IPS DF 6.9 (cell line): ENCODE data around the gene TBC1D10A.

Source experiments
- DNase-seq: peaks from one replicate; pipeline ENCODE4 v3.0.0-alpha.2; 2013; ENCODE audit warnings: low read depth, low spot score
- H3K27ac ChIP-seq: one replicate; pipeline ENCODE4 v1.5.1; 2013; ENCODE audit warnings: low read length, control low read depth
- H3K27me3 ChIP-seq: 2 replicates; pipeline ENCODE4 v1.6.1; 2013; ENCODE audit warnings: mild to moderate bottlenecking, low read length; ENCODE audit not compliant: control insufficient read depth, insufficient read depth
- H3K36me3 ChIP-seq: 2 replicates; pipeline ENCODE4 v1.6.1; 2013; ENCODE audit warnings: low read length; ENCODE audit not compliant: control insufficient read depth, insufficient read depth
- H3K4me1 ChIP-seq: 2 replicates; pipeline ENCODE4 v1.6.1; 2013; ENCODE audit warnings: low read length; ENCODE audit not compliant: control insufficient read depth, insufficient read depth
- H3K4me3 ChIP-seq: 2 replicates; pipeline ENCODE4 v1.5.1; 2013; ENCODE audit warnings: mild to moderate bottlenecking, low read length
- H3K9me3 ChIP-seq: 2 replicates; pipeline ENCODE4 v1.6.1; 2013; ENCODE audit warnings: low read length, inconsistent platforms; ENCODE audit not compliant: control insufficient read depth, insufficient read depth
- WGBS: extraction: QIAGEN DNeasy Blood & Tissue Kit; methylation state at CpG from one replicate; pipeline ENCODE4 v1.1.7; 2013; ENCODE audit warnings: mixed read lengths, missing lambda C conversion rate; ENCODE audit not compliant: insufficient read length, insufficient coverage; 5-methylcytosine and 5-hydroxymethylcytosine counted together

TBC1D10A gene

DNA sequence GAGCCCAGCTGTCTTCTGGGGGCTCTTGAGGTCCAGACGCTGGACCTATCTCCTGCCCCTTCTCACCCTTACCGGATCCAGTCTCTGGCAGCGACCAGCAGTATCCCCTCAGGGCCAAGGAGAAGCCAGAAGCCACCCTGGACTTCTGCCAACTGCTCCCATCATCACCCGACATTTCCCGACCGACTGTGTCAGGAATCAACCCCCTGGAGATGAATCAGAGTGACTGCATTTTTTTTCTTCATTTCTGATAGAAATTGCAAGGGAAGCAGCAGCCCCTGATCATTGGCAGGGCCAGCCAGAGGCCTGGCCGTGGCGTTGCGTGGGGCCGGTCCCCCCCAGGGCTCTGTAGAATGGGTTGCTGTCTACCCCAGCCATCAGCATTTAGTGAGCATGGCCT, 75.0 kb downstream of the TBC1D10A start:
- Histone ChIP-seq H3K4me3 (no peak overlapping the region), H3K27ac (no peak overlapping the region), H3K9me3 (no peaks in the 10 kb centered on the region), H3K36me3 (no peaks in the 10 kb centered on the region), H3K4me1 (peaks cover 5% of the 10 kb centered on the region; the same call in 1 of the 2 replicates), H3K27me3 (no peaks in the 10 kb centered on the region)
- WGBS = no CpG with 5 or more reads among the region's 10 CpGs
- DNase-seq = no peak

GRCh38 chr22:30250661-30251267, 76.0 kb downstream of the TBC1D10A start:
- no peaks in the 10 kb centered on the region for H3K27me3 ChIP-seq
- H3K9me3 ChIP-seq = no peaks in the 10 kb centered on the region
- peaks cover 5% of the 10 kb centered on the region for H3K4me1 ChIP-seq
- no peak for DNase-seq
- no peaks in the 10 kb centered on the region; the same call in 1 of the 2 replicates for H3K36me3 ChIP-seq
- H3K4me3 ChIP-seq = no peak overlapping the region
- WGBS = no CpG with 5 or more reads among the region's 12 CpGs
- H3K27ac ChIP-seq = no peak overlapping the region

- Histone ChIP-seq H3K4me1 (peaks cover 5% of the 10 kb centered on the region), H3K9me3 (no peaks in the 10 kb centered on the region), H3K27ac (no peak overlapping the region), H3K36me3 (no peaks in the 10 kb centered on the region; the same call in 1 of the 2 replicates), H3K27me3 (no peaks in the 10 kb centered on the region), H3K4me3 (no peak overlapping the region)
- no CpG with 5 or more reads among the region's 3 CpGs for WGBS
- no peak for DNase-seq
Observed at GRCh38 chr22:30250039-30250565, 76.6 kb downstream of the TBC1D10A start.

DNA sequence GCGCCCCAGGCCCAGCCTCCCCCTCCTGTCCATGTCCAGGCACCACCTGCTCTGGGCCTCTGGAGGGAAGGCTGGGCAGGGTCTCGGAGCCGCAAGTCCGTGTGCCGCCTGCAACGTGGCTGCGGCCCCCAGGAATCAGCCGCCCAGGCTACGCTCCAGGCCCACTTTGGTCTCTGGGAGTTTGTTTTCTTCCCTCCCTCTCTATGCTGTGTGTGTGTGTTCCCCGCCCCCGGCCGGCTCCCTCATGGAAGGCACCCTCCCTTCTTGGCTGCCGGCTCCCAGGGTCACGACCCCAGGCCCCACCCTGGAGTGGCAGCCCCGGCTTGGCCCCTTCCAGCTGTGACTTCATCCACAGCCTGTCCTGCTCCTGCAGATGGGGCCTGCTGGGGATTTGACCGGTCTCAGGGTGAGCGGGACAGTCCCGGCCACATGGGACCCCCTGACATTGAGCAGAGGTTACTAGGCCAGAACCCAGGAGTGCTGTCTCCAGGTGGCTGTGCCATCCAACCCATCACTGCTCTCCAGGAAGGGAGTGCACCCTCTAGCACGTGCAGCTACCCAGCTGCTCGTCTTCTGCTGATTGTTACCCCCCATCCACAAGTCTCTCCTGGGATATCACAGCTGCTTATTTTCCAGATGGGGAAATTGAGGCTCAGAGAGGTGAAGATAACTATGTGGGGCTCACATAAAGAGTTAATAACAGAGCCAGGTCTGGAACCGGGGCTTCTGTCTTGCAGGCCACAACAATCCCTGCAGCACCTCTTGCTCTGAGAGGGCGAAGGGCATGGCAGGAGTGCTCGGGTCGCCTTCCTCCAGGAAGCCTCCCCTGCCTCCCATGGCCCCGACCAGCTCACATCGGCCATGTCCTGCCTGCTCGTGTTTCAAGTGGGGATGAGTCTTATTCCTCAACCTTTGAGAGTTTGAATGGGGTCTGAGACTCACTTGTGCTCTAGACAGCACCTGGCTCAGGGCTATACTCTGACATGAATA, 77.4 kb downstream of the TBC1D10A start:
- no peak overlapping the region for H3K27ac ChIP-seq
- no peak overlapping the region for H3K4me3 ChIP-seq
- DNase-seq = no peak
- H3K4me1 ChIP-seq = peaks cover 5% of the 10 kb centered on the region
- no CpG with 5 or more reads among the region's 27 CpGs for WGBS
- H3K9me3 ChIP-seq = no peaks in the 10 kb centered on the region
- no peaks in the 10 kb centered on the region; the same call in 1 of the 2 replicates for H3K36me3 ChIP-seq
- H3K27me3 ChIP-seq = no peaks in the 10 kb centered on the region

- Histone ChIP-seq H3K9me3 (no peaks in the 10 kb centered on the region), H3K4me3 (no peak overlapping the region), H3K27me3 (no peaks in the 10 kb centered on the region), H3K27ac (no peak overlapping the region), H3K4me1 (peaks cover 5% of the 10 kb centered on the region), H3K36me3 (peaks cover 2% of the 10 kb centered on the region; the same call in 1 of the 2 replicates)
- no CpG with 5 or more reads among the region's 6 CpGs for WGBS
- DNase-seq = no peak
Observed at GRCh38 chr22:30248484-30248883, 78.3 kb downstream of the TBC1D10A start.

DNA sequence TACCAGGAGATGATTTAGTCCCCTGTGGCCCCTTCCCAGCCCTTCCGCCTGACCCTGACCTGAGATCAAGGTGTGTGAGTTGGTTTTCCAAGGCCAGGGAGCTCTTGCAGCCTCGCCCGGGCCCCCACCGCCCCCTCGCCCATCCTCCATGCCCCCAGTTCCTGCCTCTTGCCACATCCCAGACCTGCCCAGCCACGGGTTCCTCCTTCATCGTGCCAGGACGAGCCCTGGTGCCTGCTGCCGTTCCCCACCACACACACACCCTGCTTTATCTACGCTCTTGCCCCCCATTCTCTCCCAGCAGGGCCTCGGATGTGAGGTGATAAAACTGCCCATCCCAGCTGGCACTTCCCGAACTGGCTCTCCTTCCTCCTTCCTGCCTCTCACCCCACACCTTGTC, 78.8 kb downstream of the TBC1D10A start:
- H3K9me3 ChIP-seq = no peaks in the 10 kb centered on the region
- WGBS = no CpG with 5 or more reads among the region's 12 CpGs

DNA sequence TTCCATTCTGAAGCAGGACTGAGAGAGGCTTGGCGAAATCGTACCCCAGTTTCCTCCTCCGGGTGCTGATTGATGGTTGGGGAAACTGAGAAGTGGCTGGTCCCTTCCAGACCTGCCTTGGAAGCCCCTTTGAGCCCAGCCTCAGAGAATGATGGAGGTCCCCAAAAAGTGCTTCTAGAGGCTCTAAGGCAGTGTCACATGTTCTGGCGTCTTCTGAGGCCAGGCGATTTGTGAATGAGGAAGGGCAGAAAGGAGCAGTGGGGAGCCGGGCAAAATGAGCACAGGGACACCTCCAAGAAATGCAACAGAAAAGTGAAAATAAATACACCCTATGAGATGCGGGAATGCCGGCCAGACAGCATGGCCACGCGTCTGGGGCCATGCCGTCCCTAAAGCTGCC, 79.2 kb downstream of the TBC1D10A start:
- WGBS = no CpG with 5 or more reads among the region's 11 CpGs
- H3K27ac ChIP-seq = no peak overlapping the region
- peaks cover 2% of the 10 kb centered on the region; the same call in 1 of the 2 replicates for H3K4me1 ChIP-seq
- no peak overlapping the region for H3K4me3 ChIP-seq
- no peaks in the 10 kb centered on the region for H3K9me3 ChIP-seq
- H3K27me3 ChIP-seq = no peaks in the 10 kb centered on the region
- H3K36me3 ChIP-seq = peaks cover 3% of the 10 kb centered on the region; the same call in 1 of the 2 replicates
- no peak for DNase-seq

More for the DNA sequence above, 78.8 kb downstream of the TBC1D10A start:
- Histone ChIP-seq H3K36me3 (peaks cover 3% of the 10 kb centered on the region; the same call in 1 of the 2 replicates), H3K27ac (no peak overlapping the region), H3K4me1 (peaks cover 5% of the 10 kb centered on the region), H3K27me3 (no peaks in the 10 kb centered on the region), H3K4me3 (no peak overlapping the region)
- no peak for DNase-seq

DNA sequence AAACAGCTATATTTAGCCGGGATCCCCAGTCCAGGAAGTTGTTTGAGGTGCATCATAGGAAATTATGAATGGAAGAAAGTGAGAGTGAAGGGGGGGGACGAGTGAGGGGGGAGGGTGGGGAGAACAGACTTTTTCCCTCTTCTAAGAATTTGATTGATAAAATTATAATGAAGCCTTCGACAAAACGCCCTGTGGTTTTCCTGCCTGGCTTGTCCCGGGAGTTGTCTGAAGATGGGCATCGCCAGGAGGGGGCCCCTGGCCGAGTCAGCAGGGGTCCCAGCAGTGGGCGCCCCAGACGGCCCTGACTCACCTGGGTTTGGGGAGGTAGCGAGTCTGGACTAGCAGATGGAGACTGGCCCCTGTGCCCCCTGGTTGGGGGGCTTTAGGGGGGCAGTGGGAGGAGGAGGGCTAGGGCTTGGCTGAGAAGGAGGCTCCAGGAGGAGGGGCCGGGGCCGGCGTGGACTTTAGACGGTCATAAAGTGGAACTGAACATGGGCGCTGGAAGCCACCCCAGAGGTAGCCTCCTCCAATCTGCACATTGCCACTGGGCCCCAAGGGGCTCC, 79.8 kb downstream of the TBC1D10A start:
- Histone ChIP-seq H3K27me3 (no peaks in the 10 kb centered on the region), H3K27ac (no peak overlapping the region), H3K9me3 (no peaks in the 10 kb centered on the region), H3K4me1 (peaks cover 2% of the 10 kb centered on the region; the same call in 1 of the 2 replicates), H3K36me3 (peaks cover 3% of the 10 kb centered on the region; the same call in 1 of the 2 replicates), H3K4me3 (peak overlapping the region; percentile 64; the same call in 1 of the 2 replicates)
- WGBS = no CpG with 5 or more reads among the region's 15 CpGs
- no peak for DNase-seq

DNA sequence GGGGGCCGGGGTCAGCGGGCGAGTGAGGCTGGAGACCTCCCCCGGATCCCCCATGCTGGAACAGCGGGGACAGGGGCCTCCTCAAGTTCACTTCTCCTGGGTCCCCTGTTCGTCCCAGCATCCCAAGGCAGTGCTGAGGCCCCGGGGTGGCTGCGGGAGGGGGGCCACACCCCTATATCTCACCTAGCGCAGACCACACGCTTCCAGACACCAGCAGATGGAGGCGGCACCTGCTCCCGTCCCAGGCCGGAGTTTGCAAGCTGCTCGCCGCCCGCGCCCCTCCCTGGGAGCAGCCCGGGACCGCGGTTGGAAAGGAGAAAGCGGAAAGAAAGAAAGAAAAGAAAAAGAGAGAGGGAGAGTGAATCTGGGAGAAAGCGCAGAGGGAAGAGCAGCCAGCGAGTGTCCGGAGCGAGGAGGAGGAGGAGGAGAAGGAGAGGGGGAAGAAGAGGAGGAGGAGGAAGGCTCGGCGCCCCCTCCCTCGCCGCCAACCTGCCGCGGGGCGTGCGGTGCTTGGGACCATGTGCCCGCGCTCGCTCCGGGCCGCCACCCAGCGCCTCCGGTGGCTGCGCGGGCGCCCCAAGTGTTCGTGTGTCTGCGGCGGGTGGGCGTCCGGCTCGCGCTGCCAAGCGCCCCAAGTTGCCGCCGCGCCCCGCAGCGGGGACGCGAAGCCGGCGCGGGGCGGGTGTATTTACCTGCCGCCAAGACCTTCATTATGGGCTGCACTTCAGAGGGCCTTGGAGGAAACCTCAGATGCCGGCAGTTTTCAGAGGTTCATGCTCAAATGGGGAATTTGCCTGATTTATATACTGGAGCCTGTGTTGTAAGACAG, 80.5 kb downstream of the TBC1D10A start, which contains the start of gene LIF:
TSS of gene LIF (minus strand) at position 775 of the 829 bp plus-strand sequence. CDS start at position 711, 64 bp downstream.
- Histone ChIP-seq H3K36me3 (peaks cover 3% of the 10 kb centered on the region; the same call in 1 of the 2 replicates), H3K9me3 (no peaks in the 10 kb centered on the region), H3K27me3 (no peaks in the 10 kb centered on the region), H3K4me3 (peak within 1 kb of the TSS; percentile 64; the same call in 1 of the 2 replicates), H3K27ac (no peak within 1 kb of the TSS), H3K4me1 (peaks cover 2% of the 10 kb centered on the region; the same call in 1 of the 2 replicates)
- no CpG with 5 or more reads among the region's 64 CpGs for WGBS
- DNase-seq = no peak
